NCI-H1930 (cell line): ENCODE results near the gene CILP2.

ENCODE experiments used
- DNase-seq, 2 experiments: peaks; one replicate each; lab custom pipeline; 2025; lab: John Stamatoyannopoulos, UW

The CILP2 gene

GRCh38 chr19:19529783-19530422, 8.2 kb upstream of the CILP2 start:
- no peak for DNase-seq

DNA sequence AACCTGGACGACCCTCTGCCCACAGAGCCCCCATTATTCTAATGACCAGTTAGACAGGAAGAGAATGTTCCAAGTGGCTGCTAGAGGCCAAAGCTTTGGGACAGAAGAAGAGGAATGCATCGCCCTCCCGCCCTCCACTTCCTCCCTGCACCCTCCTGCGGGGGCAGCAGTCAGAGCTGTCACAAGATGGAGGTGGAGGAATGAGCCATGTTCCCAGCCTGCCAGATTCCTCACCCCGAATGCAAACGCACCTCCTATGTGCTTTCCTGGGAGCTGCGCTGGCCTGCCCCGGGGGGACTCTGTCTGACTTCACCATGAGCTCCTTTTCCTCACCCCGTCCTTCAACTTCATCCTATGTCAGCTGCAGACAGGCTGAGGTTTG, 7.7 kb upstream of the CILP2 start:
- DNase-seq = no peak

GRCh38 chr19:19530889-19531288, 7.2 kb upstream of the CILP2 start:
- no peak for DNase-seq

DNA sequence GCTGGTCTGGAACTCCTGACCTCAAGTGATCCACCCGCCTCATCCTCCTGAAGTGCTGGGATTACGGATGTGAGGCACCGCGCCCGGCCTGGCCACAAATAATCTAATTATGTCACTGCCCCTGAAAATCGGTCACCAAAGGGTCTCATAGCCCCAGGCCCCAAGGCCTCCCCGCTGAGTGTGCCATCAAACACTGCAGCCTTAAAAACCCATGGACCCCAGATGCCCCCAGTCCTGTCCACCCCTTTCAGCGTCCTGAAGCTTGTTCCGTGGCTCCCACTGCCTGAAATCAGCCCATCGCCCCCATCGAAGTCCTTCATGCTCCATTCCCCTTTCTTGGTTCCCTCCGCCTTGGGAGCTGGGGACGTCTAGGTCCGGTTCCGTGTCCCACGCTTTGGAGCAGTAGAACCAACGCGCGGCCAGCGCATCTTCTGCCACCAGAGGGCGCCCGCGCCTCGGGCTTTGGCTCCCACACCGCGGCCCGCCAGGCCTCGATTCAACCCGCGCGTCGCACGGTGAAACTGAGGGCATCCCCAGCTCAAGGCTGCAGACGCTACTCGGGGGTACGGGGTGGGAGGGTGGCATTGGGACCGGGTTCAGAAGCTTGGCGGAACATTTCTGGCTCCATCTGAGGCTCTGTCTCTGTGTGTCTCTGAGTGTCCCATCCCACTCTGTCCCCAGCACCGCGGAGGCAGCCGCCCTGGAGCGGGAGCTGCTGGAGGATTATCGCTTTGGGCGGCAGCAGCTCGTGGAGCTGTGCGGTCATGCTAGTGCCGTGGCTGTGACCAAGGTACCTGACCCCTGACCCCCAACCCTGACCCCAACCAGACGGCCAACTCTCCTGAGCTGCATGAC, 5.9 kb upstream of the CILP2 start:
- peak; percentile 44 to 54 for DNase-seq

DNA sequence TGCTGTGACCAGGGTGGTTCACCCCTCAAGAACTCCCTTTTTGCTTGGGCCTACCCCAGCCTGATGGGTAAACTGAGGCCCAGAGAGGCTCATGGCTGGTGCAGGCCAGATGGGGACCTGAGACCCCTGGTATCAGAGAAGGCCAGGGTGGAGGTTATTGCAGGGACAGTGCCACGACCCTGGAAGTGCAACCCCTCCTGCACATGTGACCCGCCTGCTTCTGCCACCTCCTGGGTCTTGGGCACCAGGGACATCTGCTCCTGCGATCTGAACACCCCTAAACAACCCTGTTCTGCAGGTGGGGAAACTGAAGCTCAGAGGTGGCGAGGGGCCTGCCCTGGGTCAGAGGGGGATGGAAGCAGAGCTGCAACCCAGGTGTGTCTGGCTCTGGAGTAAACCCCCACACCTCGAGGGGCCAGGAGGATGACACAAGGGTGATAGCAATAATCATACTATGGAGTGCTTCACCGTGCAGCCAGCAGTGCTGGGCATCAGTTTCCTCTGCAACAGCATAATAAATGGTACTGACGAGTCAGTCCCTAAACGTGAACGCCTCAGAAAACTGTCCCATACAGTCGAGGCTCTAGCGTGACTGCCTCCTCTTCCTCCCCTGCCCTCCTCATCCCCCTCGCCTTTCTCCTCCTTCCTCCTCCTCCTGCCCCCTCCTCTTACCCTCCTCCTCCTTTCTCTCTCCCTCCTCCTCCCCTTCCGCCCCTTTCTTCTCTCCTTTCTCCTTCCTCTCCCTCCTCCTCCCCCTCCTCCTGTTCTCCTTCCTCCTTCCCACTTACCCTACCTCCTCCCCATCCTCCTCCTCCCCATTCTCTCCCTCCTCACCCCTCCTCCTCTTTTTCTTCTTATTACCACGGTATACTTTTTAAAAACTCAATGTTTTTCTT, 5.0 kb upstream of the CILP2 start:
- no peak for DNase-seq

GRCh38 chr19:19533841-19534240, 4.2 kb upstream of the CILP2 start:
- DNase-seq = no peak

GRCh38 chr19:19534556-19535265, 3.4 kb upstream of the CILP2 start:
- DNase-seq = no peak

- DNase-seq = no peak
Observed at GRCh38 chr19:19535311-19536191, 2.5 kb upstream of the CILP2 start.

GRCh38 chr19:19537075-19538048, 703 bp upstream of the CILP2 start:
- DNase-seq = peak in 1 of 2 experiments; percentile 20

- no peak for DNase-seq
Observed at GRCh38 chr19:19538785-19539166, 711 bp downstream of the CILP2 start.

DNA sequence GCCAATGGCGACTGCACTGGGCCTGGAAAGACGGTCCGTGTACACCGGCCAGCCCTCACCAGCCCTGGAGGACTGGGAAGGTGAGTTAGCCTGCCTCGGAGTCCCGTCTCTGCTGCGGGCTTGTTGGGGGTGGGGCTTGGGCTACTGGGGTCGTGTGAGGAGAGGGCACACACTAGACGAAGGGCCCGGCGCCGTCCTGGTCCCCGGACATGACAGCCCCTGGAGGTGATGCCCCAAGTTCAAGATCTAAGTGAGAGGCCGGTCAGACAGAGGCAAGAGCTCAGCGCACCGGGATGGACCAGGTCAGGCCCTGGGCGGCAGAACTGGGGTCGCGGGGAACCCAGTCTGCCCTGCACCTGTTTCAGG, 1.6 kb downstream of the CILP2 start:
- DNase-seq = no peak

DNA sequence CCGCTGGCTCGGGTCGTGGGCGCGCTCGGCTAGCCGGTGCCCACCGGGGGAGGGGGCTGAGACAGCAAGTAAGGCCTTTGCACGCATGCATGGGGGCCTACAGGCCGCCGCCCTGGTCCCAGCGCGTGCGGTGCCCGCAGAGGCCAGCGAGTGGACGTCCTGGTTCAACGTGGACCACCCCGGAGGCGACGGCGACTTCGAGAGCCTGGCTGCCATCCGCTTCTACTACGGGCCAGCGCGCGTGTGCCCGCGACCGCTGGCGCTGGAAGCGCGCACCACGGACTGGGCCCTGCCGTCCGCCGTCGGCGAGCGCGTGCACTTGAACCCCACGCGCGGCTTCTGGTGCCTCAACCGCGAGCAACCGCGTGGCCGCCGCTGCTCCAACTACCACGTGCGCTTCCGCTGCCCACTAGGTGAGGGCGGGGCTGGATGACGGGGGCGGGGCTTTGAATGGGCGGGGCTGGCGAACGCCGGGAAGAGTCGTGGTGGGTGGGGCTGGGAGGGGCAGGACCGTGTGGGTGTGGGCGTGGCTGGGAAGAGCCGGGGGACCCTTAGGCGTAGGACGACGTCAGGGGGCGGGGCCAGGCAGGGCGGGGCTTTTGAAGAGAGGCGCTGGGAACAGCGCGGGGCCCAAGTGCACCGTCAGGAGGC, 2.1 kb downstream of the CILP2 start:
- DNase-seq = peak; percentile 24 to 37

DNA sequence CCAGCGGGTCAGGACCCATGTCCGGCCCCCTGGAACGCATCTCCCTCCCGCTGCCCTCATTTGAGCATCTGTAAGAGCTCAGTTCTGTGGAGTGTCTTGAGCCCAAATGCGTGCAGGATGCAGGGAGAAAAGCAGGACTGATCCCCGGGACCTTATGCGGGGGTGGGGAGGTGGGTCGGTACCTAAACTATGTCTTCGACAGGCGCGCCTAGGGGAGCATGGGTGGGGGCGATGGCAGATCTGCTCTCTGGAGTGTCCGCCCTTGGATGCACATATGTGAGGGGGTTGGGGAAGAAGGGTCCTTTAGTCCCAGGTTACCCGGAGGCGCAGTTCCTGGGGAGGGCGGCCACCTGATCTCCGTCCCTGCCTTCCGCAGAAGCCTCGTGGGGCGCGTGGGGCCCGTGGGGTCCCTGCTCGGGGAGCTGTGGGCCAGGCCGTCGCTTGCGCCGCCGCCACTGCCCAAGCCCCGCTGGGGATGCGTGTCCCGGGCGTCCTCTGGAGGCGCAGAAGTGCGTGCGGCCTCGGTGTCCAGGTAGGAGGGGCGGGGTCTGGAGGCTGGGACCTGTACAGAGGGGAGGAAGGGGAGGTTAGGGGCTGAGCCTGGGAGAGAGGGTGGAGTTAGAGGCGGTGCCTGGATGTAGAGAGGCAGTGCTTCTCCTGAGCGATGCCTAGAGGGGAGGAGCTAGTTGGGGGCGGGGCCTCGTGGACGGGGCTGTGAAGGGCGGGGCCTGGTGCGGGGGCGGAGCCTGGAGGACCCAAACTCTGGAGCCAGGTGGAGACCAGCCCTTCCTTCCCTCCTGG, 2.9 kb downstream of the CILP2 start:
- peak; percentile 71 to 76 for DNase-seq

DNA sequence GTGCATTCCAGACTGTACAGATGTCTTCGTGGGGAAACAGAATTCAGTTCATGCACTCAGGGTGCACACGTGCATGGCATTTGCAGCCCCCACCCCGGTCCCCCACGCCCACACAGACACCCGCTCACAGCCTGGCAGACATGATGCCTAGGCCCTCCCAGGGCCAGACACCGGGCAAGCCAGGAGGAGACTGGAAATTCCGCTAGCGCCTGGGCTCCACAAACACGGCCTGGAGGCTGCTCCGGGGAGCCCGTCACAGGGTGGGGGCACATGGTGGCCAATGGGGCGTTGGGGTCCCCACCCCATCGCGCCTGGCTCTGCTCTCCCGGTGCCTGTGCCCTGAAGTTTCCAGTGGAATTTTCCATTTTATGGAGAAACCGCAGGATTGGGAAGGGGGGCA, 3.6 kb downstream of the CILP2 start:
- no peak for DNase-seq

DNA sequence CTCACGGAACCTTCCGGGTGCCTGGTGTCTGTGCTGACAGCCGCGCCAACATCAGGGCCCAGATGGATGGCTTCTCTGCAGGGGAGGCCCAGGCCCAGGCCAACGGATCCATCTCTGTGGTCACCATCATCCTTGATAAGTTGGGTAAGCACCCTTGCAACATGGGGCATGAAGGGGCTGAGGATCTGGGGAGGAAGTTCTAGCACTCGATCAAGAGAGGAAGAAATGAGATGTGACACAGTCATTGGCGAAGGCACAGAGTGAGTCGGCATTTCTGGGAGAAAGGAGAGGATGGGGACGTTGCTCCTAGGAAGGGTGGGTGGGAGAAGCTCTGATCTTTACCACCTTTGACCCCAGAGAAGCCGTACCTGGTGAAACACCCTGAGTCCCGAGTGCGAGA, 4.4 kb downstream of the CILP2 start:
- DNase-seq = no peak

- no peak for DNase-seq
Observed at GRCh38 chr19:19543101-19543500, 5.0 kb downstream of the CILP2 start.

DNA sequence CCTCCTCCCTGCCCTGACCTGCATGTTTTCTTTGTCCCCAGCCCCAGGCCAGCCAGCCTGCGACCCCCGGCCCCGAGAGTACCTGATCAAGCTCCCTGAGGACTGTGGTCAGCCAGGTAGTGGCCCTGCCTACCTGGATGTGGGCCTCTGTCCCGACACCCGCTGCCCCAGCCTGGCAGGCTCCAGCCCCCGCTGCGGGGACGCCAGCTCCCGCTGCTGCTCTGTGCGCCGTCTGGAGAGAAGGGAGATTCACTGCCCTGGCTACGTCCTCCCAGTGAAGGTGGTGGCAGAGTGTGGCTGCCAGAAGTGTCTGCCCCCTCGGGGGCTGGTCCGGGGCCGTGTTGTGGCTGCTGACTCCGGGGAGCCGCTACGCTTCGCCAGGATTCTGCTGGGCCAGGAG, 5.6 kb downstream of the CILP2 start:
- no peak for DNase-seq

- no peak for DNase-seq
Observed at GRCh38 chr19:19544257-19544953, 6.3 kb downstream of the CILP2 start.
